Neural cell (in vitro differentiated cells): ENCODE measurements around the gene BCDIN3D. TPM values are rescaled to one million over a fixed set of nuclear protein-coding genes. Genes with fewer than 3 reads are reported as not detected.

Experiments
- H2AFZ ChIP-seq: fragments of 200-600, 300-800 bp; sonication (generic), shearing (Covaris generic); 2 replicates; pipeline ENCODE4 v1.6.0; 2014; ENCODE audit warnings: low read depth, mild to moderate bottlenecking, antibody characterized with exemption, low read length, moderate library complexity
- H3F3A ChIP-seq: fragments of 200-600 bp; shearing (Covaris generic); 2 replicates; pipeline ENCODE4 v1.6.1; 2016; ENCODE audit warnings: mild to moderate bottlenecking, moderate library complexity, mixed read lengths, antibody characterized with exemption, low read length; ENCODE audit not compliant: insufficient read depth, poor library complexity, severe bottlenecking
- H3K27ac ChIP-seq: fragments of 200-600, 300-800 bp; sonication (generic), shearing (Covaris generic); 2 replicates; pipeline ENCODE4 v1.5.1; 2014; ENCODE audit warnings: mild to moderate bottlenecking, low read length, moderate library complexity
- H3K27me3 ChIP-seq: fragments of 300-800, 200-600 bp; sonication (generic), shearing (Covaris generic); 2 replicates; pipeline ENCODE4 v1.6.0; 2014; ENCODE audit warnings: mild to moderate bottlenecking, low read depth, low read length, moderate library complexity; ENCODE audit not compliant: insufficient read depth
- H3K36me3 ChIP-seq: fragments of 300-800, 200-600 bp; sonication (generic), shearing (Covaris generic); 2 replicates; pipeline ENCODE4 v1.5.1; 2014; ENCODE audit warnings: mild to moderate bottlenecking, antibody characterized with exemption, low read length, moderate library complexity; ENCODE audit not compliant: insufficient read depth
- H3K4me2 ChIP-seq: fragments of 300-800, 200-600 bp; sonication (generic), shearing (Covaris generic); 2 replicates; pipeline ENCODE4 v1.6.0; 2014; ENCODE audit warnings: mild to moderate bottlenecking, low read length
- H3K4me3 ChIP-seq: fragments of 300-800, 200-600 bp; sonication (generic), shearing (Covaris generic); 2 replicates; pipeline ENCODE4 v1.5.1; 2014; ENCODE audit warnings: mild to moderate bottlenecking, low read length, moderate library complexity
- H3K79me2 ChIP-seq: fragments of 200-600 bp; shearing (Covaris generic); replicated peaks from 2 replicates; pipeline ENCODE4 v1.6.0; 2014; ENCODE audit warnings: mild to moderate bottlenecking, low read length, moderate library complexity; ENCODE audit not compliant: insufficient read depth
- H3K9ac ChIP-seq: fragments of 300-800, 200-600 bp; sonication (generic), shearing (Covaris generic); 2 replicates; pipeline ENCODE4 v1.6.1; 2016; ENCODE audit warnings: mild to moderate bottlenecking, low read length, mixed read lengths
- H3K9me2 ChIP-seq: fragments of 200-600 bp; shearing (Covaris generic); 2 replicates; pipeline ENCODE4 v1.6.1; 2016; ENCODE audit warnings: mild to moderate bottlenecking, low read length, mixed read lengths; ENCODE audit not compliant: insufficient read depth
- H3K9me3 ChIP-seq: fragments of 200-600, 300-800 bp; sonication (generic), shearing (Covaris generic); 2 replicates; pipeline ENCODE4 v1.6.1; 2016; ENCODE audit warnings: mild to moderate bottlenecking, mixed run types, low read length, moderate library complexity, mixed read lengths
- H4K20me1 ChIP-seq: fragments of 200-600 bp; shearing (Covaris generic); 2 replicates; pipeline ENCODE4 v1.6.1; 2016; ENCODE audit warnings: mild to moderate bottlenecking, mixed run types; ENCODE audit not compliant: insufficient read depth
- EP300 ChIP-seq: fragments of 450-650 bp; conservative IDR thresholded peaks from 2 replicates; pipeline ENCODE4 v1.6.1; 2014; ENCODE audit warnings: antibody characterized with exemption, mild to moderate bottlenecking, moderate library complexity; ENCODE audit not compliant: poor library complexity, severe bottlenecking
- MXI1 ChIP-seq: fragments of 450-650 bp; conservative IDR thresholded peaks from 2 replicates; pipeline ENCODE4 v1.6.1; 2014; ENCODE audit warnings: antibody characterized with exemption, mild to moderate bottlenecking; ENCODE audit not compliant: poor library complexity, severe bottlenecking
- POLR2AphosphoS5 ChIP-seq: IDR thresholded peaks from 2 replicates; pipeline ENCODE4 v1.6.1; 2012
- SMC3 ChIP-seq: fragments of 450-650 bp; conservative IDR thresholded peaks from 2 replicates; pipeline ENCODE4 v1.6.1; 2014; ENCODE audit warnings: antibody characterized with exemption, mild to moderate bottlenecking, moderate library complexity; ENCODE audit not compliant: poor library complexity
- TAF1 ChIP-seq: IDR thresholded peaks from 2 replicates; pipeline ENCODE4 v1.6.1; 2012; ENCODE audit warnings: low read depth
- polyA plus RNA-seq: library from polyadenylated mRNA; depleted of rRNA; stranded (reverse); fragments of >200 nt; gene quantifications from 2 replicates; pipeline ENCODE4 v1.2.3, GENCODE V29; 2014
- TF ChIP-seq, protein P1 (sequence below): fragments of 450-650 bp; IDR thresholded peaks from 2 replicates; pipeline ENCODE4 v1.5.1; 2014; ENCODE audit warnings: antibody characterized with exemption, mild to moderate bottlenecking, moderate library complexity; ENCODE audit not compliant: poor library complexity, severe bottlenecking
- TF ChIP-seq, protein P2 (sequence below): IDR thresholded peaks from 2 replicates; pipeline ENCODE4 v1.6.1; 2012; ENCODE audit warnings: borderline replicate concordance

The BCDIN3D gene
- polyA plus RNA-seq, 1 donor from 2014 or later: 10.0 TPM

DNA sequence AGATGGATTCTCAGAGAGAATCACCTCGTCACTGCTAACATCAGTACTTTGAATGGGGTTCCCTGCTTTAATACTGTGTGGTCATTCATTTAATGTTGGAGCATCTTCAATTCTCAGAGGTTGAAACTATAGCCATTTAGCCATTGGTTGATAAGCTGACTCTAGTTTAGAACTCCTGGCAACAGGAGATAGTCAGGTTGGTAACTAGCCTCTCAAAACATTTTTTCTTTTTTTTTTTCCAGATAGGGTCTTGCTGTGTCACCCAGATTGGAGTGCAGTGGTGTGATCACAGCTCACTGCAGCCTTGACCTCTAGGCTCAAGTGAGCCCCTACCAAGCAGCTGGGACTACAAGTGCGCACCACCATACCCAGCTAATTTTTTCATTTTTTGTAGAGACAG lies 11.2 kb downstream of the BCDIN3D start:
- no peaks in the 10 kb centered on the region for H3K36me3 ChIP-seq
- H3F3A ChIP-seq: no peaks in the 10 kb centered on the region
- no peak overlapping the region for H3K4me3 ChIP-seq
- no peak for TF ChIP-seq POLR2AphosphoS5
- no peak overlapping the region for H3K9ac ChIP-seq
- no peaks in the 10 kb centered on the region for H3K9me2 ChIP-seq
- no peak overlapping the region for H3K4me2 ChIP-seq
- H4K20me1 ChIP-seq: no peaks in the 10 kb centered on the region
- no peak overlapping the region for H3K27ac ChIP-seq
- peaks cover 7% of the 10 kb centered on the region for H3K79me2 ChIP-seq
- no peak overlapping the region for H2AFZ ChIP-seq
- H3K9me3 ChIP-seq: no peaks in the 10 kb centered on the region
- no peaks in the 10 kb centered on the region for H3K27me3 ChIP-seq

DNA sequence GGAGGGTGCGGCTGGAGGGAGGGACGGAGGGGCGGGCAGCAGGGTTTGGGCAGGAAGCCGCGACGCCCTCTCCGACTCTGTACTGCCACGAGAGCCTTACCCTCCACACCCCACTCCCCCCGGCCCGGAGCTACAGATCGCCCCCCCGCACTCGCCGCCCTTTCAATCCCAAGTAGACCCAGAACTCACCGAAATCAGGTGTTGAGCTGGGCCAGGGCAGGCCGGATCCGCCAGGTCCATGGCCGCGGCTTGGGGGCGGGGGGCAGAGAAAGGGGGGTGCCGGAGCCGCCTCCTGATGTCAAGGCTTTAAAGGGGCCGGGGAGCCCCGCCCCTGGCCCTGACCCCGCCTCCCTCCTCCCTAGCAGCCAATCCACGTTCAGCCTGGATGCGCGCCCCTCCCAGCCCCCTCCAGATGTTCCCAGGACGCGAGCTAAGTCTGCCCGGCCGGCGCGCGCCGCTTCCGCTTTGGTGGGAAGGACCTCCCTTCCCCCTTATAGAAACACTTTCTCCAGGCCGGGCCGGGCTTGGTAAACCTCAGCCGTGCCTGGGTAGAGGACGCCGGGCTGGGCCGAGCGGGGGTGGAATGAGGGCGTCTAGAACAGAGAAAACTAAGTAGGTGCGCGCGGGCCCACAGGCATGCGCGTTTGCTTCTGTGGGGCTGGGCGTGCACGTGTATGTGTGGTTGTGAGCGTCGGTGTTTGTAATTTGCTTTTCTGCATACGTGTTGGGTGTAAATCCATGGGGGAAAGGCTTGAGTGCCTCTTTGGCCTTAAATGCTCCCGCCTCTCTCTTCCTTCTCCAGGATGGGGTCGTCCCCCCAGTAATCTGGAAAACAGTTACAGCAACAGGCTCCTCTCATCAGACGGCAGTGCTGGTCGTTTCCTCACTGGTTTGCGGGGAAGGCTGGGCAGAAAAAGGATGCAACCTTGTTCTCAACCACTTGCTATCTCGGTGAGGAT lies 14.5 kb downstream of the BCDIN3D start, which contains the start of gene NCKAP5L:
TSS of gene NCKAP5L (minus strand) at position 281 of the 959 bp plus-strand sequence. CDS start 24,369 bp downstream, outside the sequence.
- Histone ChIP-seq H3K4me2 (peak within 1 kb of the TSS; percentile 92), H3K9me3 (no peaks in the 10 kb centered on the region), H3K27ac (peak within 1 kb of the TSS; percentile 82), H3K4me3 (peak within 1 kb of the TSS; percentile 95), H4K20me1 (no peaks in the 10 kb centered on the region), H3K27me3 (no peaks in the 10 kb centered on the region), H3F3A (no peaks in the 10 kb centered on the region), H2AFZ (peak within 1 kb of the TSS; percentile 88), H3K36me3 (no peaks in the 10 kb centered on the region), H3K9ac (peak within 1 kb of the TSS; percentile 90), H3K79me2 (peaks cover 32% of the 10 kb centered on the region), H3K9me2 (no peaks in the 10 kb centered on the region)
- peak; percentile 98 for TF ChIP-seq MXI1
- TF ChIP-seq, protein P1, sequence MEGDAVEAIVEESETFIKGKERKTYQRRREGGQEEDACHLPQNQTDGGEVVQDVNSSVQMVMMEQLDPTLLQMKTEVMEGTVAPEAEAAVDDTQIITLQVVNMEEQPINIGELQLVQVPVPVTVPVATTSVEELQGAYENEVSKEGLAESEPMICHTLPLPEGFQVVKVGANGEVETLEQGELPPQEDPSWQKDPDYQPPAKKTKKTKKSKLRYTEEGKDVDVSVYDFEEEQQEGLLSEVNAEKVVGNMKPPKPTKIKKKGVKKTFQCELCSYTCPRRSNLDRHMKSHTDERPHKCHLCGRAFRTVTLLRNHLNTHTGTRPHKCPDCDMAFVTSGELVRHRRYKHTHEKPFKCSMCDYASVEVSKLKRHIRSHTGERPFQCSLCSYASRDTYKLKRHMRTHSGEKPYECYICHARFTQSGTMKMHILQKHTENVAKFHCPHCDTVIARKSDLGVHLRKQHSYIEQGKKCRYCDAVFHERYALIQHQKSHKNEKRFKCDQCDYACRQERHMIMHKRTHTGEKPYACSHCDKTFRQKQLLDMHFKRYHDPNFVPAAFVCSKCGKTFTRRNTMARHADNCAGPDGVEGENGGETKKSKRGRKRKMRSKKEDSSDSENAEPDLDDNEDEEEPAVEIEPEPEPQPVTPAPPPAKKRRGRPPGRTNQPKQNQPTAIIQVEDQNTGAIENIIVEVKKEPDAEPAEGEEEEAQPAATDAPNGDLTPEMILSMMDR: no peak
- TF ChIP-seq, protein P2, sequence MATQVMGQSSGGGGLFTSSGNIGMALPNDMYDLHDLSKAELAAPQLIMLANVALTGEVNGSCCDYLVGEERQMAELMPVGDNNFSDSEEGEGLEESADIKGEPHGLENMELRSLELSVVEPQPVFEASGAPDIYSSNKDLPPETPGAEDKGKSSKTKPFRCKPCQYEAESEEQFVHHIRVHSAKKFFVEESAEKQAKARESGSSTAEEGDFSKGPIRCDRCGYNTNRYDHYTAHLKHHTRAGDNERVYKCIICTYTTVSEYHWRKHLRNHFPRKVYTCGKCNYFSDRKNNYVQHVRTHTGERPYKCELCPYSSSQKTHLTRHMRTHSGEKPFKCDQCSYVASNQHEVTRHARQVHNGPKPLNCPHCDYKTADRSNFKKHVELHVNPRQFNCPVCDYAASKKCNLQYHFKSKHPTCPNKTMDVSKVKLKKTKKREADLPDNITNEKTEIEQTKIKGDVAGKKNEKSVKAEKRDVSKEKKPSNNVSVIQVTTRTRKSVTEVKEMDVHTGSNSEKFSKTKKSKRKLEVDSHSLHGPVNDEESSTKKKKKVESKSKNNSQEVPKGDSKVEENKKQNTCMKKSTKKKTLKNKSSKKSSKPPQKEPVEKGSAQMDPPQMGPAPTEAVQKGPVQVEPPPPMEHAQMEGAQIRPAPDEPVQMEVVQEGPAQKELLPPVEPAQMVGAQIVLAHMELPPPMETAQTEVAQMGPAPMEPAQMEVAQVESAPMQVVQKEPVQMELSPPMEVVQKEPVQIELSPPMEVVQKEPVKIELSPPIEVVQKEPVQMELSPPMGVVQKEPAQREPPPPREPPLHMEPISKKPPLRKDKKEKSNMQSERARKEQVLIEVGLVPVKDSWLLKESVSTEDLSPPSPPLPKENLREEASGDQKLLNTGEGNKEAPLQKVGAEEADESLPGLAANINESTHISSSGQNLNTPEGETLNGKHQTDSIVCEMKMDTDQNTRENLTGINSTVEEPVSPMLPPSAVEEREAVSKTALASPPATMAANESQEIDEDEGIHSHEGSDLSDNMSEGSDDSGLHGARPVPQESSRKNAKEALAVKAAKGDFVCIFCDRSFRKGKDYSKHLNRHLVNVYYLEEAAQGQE: peak; percentile 68
- peak; percentile 72 for TF ChIP-seq POLR2AphosphoS5
- TF ChIP-seq SMC3: no peak
- TF ChIP-seq EP300: no peak
- TF ChIP-seq TAF1: no peak
